Upper lobe of right lung (tissue), 1 donor: ENCODE measurements around the gene SPEM2. TPM values are rescaled to one million over a fixed set of nuclear protein-coding genes. Genes with fewer than 3 reads are reported as not detected.

Source experiments
- ATAC-seq: fragments of 200-7000 bp; cut with Tn5 transposase; one replicate; pipeline ENCODE4 v1.9.1; 2020; ENCODE audit warnings: mild to moderate bottlenecking, moderate library complexity
- DNase-seq: peaks from one replicate; pipeline ENCODE4 v3.0.0-alpha.2; 2020
- H3K27ac ChIP-seq: fragments of 200-600 bp; one replicate; pipeline ENCODE4 v1.8.0; 2022
- H3K27me3 ChIP-seq: fragments of 200-600 bp; one replicate; pipeline ENCODE4 v1.8.0; 2022; ENCODE audit warnings: mild to moderate bottlenecking
- H3K36me3 ChIP-seq: fragments of 200-600 bp; one replicate; pipeline ENCODE4 v1.8.0; 2022
- H3K4me1 ChIP-seq: fragments of 200-600 bp; one replicate; pipeline ENCODE4 v1.8.0; 2022
- H3K4me3 ChIP-seq: fragments of 200-600 bp; one replicate; pipeline ENCODE4 v1.8.0; 2022; ENCODE audit warnings: mild to moderate bottlenecking
- H3K9me3 ChIP-seq: fragments of 200-600 bp; one replicate; pipeline ENCODE4 v1.8.0; 2022
- intact Hi-C: fragments of 100-400 bp; cut with DNase I; formaldehyde crosslinking; loops from one replicate; pipeline ENCODE4 v1.11.0; 2022
- total RNA-seq: library from RNA; stranded (reverse); fragmentation: NEBNext Ultra II Directional; extraction: Animal tissue kit (Norgen Biotek cat#: 25700); gene quantifications from one replicate; pipeline ENCODE4 v1.2.1, GENCODE V29; 2021
- TF ChIP-seq, protein P1 (sequence below): fragments of 200-600 bp; IDR thresholded peaks from one replicate; pipeline ENCODE4 v1.8.0; 2022; ENCODE audit warnings: antibody characterized with exemption
- donor health status: DM: no; HTN: yes; CAD: no; lungs with severe emphysema.

SPEM2 gene
- total RNA-seq, 1 donor from 2014 or later = not detected

DNA sequence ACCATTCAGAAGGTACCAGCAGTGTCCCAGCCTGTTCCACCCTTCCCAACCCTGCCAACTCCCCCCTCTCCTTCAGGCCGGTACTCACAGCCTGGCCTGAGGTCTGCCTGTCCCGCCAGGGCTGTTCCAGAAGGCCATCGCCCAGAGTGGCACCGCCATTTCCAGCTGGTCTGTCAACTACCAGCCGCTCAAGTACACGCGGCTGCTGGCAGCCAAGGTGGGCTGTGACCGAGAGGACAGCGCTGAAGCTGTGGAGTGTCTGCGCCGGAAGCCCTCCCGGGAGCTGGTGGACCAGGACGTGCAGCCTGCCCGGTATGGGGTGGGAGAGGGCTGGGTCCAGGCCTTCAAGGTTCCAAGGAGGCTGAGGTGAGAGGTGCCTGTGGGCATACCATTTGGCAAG, 10.6 kb upstream of the SPEM2 start:
- Histone ChIP-seq H3K27ac (no peak overlapping the region), H3K9me3 (no peaks in the 10 kb centered on the region), H3K27me3 (no peaks in the 10 kb centered on the region), H3K4me1 (no peaks in the 10 kb centered on the region), H3K4me3 (no peak overlapping the region), H3K36me3 (no peaks in the 10 kb centered on the region)
- TF ChIP-seq, protein P1, sequence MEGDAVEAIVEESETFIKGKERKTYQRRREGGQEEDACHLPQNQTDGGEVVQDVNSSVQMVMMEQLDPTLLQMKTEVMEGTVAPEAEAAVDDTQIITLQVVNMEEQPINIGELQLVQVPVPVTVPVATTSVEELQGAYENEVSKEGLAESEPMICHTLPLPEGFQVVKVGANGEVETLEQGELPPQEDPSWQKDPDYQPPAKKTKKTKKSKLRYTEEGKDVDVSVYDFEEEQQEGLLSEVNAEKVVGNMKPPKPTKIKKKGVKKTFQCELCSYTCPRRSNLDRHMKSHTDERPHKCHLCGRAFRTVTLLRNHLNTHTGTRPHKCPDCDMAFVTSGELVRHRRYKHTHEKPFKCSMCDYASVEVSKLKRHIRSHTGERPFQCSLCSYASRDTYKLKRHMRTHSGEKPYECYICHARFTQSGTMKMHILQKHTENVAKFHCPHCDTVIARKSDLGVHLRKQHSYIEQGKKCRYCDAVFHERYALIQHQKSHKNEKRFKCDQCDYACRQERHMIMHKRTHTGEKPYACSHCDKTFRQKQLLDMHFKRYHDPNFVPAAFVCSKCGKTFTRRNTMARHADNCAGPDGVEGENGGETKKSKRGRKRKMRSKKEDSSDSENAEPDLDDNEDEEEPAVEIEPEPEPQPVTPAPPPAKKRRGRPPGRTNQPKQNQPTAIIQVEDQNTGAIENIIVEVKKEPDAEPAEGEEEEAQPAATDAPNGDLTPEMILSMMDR = no peak
- intact Hi-C loops = no loop called here
- DNase-seq = no peak
- no peak for ATAC-seq

GRCh38 chr17:7415784-7416183, 9.6 kb upstream of the SPEM2 start:
- no peak for ATAC-seq
- H3K9me3 ChIP-seq = no peaks in the 10 kb centered on the region
- no peak overlapping the region for H3K4me3 ChIP-seq
- TF ChIP-seq, protein P1 = no peak
- no peaks in the 10 kb centered on the region for H3K27me3 ChIP-seq
- DNase-seq = no peak
- H3K4me1 ChIP-seq = no peaks in the 10 kb centered on the region
- intact Hi-C loops = no loop called here
- no peaks in the 10 kb centered on the region for H3K36me3 ChIP-seq
- no peak overlapping the region for H3K27ac ChIP-seq

- intact Hi-C loops = no loop called here
These were observed 9.1 kb upstream of the SPEM2 start for GRCh38 chr17:7416323-7416722.

DNA sequence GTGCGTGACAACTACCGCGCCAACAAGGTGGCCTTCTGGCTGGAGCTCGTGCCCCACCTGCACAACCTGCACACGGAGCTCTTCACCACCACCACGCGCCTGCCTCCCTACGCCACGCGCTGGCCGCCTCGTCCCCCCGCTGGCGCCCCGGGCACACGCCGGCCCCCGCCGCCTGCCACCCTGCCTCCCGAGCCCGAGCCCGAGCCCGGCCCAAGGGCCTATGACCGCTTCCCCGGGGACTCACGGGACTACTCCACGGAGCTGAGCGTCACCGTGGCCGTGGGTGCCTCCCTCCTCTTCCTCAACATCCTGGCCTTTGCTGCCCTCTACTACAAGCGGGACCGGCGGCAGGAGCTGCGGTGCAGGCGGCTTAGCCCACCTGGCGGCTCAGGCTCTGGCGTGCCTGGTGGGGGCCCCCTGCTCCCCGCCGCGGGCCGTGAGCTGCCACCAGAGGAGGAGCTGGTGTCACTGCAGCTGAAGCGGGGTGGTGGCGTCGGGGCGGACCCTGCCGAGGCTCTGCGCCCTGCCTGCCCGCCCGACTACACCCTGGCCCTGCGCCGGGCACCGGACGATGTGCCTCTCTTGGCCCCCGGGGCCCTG, 8.3 kb upstream of the SPEM2 start:
- no peaks in the 10 kb centered on the region for H3K27me3 ChIP-seq
- no peak for DNase-seq
- no peaks in the 10 kb centered on the region for H3K4me1 ChIP-seq
- intact Hi-C loops = no loop called here
- ATAC-seq = no peak
- no peaks in the 10 kb centered on the region for H3K36me3 ChIP-seq
- TF ChIP-seq, protein P1 = no peak
- no peaks in the 10 kb centered on the region for H3K9me3 ChIP-seq
- no peak overlapping the region for H3K27ac ChIP-seq
- H3K4me3 ChIP-seq = no peak overlapping the region

More at GRCh38 chr17:7416323-7416722, 9.1 kb upstream of the SPEM2 start:
- Histone ChIP-seq H3K9me3 (no peaks in the 10 kb centered on the region), H3K4me1 (no peaks in the 10 kb centered on the region), H3K27me3 (no peaks in the 10 kb centered on the region), H3K4me3 (no peak overlapping the region), H3K36me3 (no peaks in the 10 kb centered on the region), H3K27ac (no peak overlapping the region)
- ATAC-seq = no peak
- TF ChIP-seq, protein P1 = no peak
- no peak for DNase-seq

DNA sequence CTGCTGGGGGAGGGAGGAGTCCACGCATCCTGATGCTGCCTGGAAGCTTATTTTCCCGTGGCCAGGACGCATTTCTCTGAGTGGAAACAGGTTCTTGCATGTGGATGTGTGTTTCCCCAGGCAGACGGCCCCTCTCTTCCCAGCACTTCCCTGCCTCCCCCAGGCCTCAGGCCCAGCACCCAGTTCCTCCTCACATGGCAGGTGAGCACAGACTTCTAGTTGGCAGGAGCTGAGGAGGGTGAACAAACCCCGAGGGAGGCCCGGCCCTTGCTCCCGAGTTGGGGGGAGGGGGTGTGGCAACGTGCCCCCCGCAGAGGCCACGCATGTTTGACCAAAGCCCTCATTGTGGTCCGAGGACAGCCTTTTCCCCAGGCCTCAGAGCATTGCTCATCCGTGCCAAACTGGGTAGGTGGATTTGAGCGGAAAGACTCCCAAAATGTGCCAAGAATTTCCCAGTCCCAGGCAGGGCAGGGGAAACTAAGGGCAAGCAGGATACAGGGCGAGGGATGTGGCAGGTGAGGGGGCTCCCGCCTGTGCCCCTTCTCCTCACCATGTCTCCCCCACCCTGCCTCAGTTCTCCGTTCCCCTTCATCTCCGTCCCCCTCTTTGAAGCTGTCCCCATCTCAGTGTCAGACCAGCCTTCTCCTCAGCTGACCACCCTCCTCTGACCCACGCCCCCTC, 6.8 kb upstream of the SPEM2 start:
- TF ChIP-seq, protein P1 = no peak
- Histone ChIP-seq H3K27ac (no peak overlapping the region), H3K4me1 (no peaks in the 10 kb centered on the region), H3K9me3 (no peaks in the 10 kb centered on the region), H3K4me3 (no peak overlapping the region), H3K27me3 (no peaks in the 10 kb centered on the region), H3K36me3 (no peaks in the 10 kb centered on the region)
- intact Hi-C loops = no loop called here
- DNase-seq (no peak), ATAC-seq (no peak)
